Skeletal muscle cell (primary cell): ENCODE measurements around the gene PHYKPL.

Experiments used
- DNase-seq: peaks from one replicate; pipeline ENCODE4 v3.0.0-alpha.2; 2010; ENCODE audit warnings: low read depth
- H3K4me3 ChIP-seq: 2 replicates; pipeline ENCODE4 v1.5.1; 2011; ENCODE audit warnings: low read depth, mild to moderate bottlenecking, control low read depth, low read length, moderate library complexity

Gene PHYKPL

GRCh38 chr5:178232124-178232919 lies at the start of gene PHYKPL:
PHYKPL (minus strand) TSS chr5:178232802; CDS start chr5:178232550, 252 bp downstream.
- H3K4me3 ChIP-seq = peak within 1 kb of the TSS; percentile 87
- peak; percentile 23 for DNase-seq

GRCh38 chr5:178282391-178282790 lies 49.8 kb upstream of the PHYKPL start:
- no peak overlapping the region for H3K4me3 ChIP-seq
- no peak for DNase-seq

GRCh38 chr5:178281331-178281730 lies 48.7 kb upstream of the PHYKPL start:
- H3K4me3 ChIP-seq = no peak overlapping the region
- DNase-seq = no peak

GRCh38 chr5:178280631-178281030 lies 48.0 kb upstream of the PHYKPL start:
- H3K4me3 ChIP-seq = no peak overlapping the region
- no peak for DNase-seq

GRCh38 chr5:178279723-178280438 lies 47.3 kb upstream of the PHYKPL start:
- H3K4me3 ChIP-seq = no peak overlapping the region
- peak; percentile 18 for DNase-seq

- DNase-seq = no peak
These were observed 46.6 kb upstream of the PHYKPL start for GRCh38 chr5:178279026-178279722.

GRCh38 chr5:178278358-178279023 lies 45.9 kb upstream of the PHYKPL start:
- no peak for DNase-seq

More at GRCh38 chr5:178279026-178279722, 46.6 kb upstream of the PHYKPL start:
- H3K4me3 ChIP-seq = no peak overlapping the region

GRCh38 chr5:178277866-178278265 lies 45.3 kb upstream of the PHYKPL start:
- no peak overlapping the region for H3K4me3 ChIP-seq
- no peak for DNase-seq

More at GRCh38 chr5:178278358-178279023, 45.9 kb upstream of the PHYKPL start:
- H3K4me3 ChIP-seq = no peak overlapping the region

GRCh38 chr5:178277346-178277745 lies 44.7 kb upstream of the PHYKPL start:
- DNase-seq = no peak
- no peak overlapping the region for H3K4me3 ChIP-seq

GRCh38 chr5:178274781-178275537 lies 42.4 kb upstream of the PHYKPL start:
- no peak overlapping the region for H3K4me3 ChIP-seq
- DNase-seq = no peak

- DNase-seq = no peak
- H3K4me3 ChIP-seq = no peak overlapping the region
These were observed 41.3 kb upstream of the PHYKPL start for GRCh38 chr5:178273665-178274541.

- H3K4me3 ChIP-seq = no peak overlapping the region
- DNase-seq = no peak
These were observed 40.4 kb upstream of the PHYKPL start for GRCh38 chr5:178273041-178273440.

GRCh38 chr5:178272591-178272990 lies 40.0 kb upstream of the PHYKPL start:
- no peak for DNase-seq
- H3K4me3 ChIP-seq = no peak overlapping the region

- DNase-seq = no peak
- no peak overlapping the region for H3K4me3 ChIP-seq
These were observed 39.3 kb upstream of the PHYKPL start for GRCh38 chr5:178271726-178272479.

GRCh38 chr5:178271231-178271630 lies 38.6 kb upstream of the PHYKPL start:
- H3K4me3 ChIP-seq = no peak overlapping the region
- no peak for DNase-seq

GRCh38 chr5:178269499-178269898 lies 36.9 kb upstream of the PHYKPL start:
- DNase-seq = no peak
- H3K4me3 ChIP-seq = no peak overlapping the region

GRCh38 chr5:178267876-178268275 lies 35.3 kb upstream of the PHYKPL start:
- DNase-seq = no peak
- no peak overlapping the region for H3K4me3 ChIP-seq
